ENCODE measurements around the gene ZFAND3.
"Not testable (repeated sequence)": the region's sequence is repeated elsewhere in the genome, so short reads cannot be mapped to it uniquely, and the experiment has no call there.

The ZFAND3 gene

GRCh38 chr6:38016824-38017223, 197.3 kb downstream of the ZFAND3 start:
- DNase-seq = no peak

GRCh38 chr6:38018755-38019165, 199.2 kb downstream of the ZFAND3 start:
- no peak for DNase-seq

- no peak for DNase-seq
Measured at GRCh38 chr6:38020593-38020992, 201.1 kb downstream of the ZFAND3 start.

- no peak for DNase-seq
Measured at GRCh38 chr6:38021029-38021428, 201.5 kb downstream of the ZFAND3 start.

GRCh38 chr6:38021571-38021970, 202.0 kb downstream of the ZFAND3 start:
- no peak for DNase-seq

GRCh38 chr6:38022688-38023087, 203.2 kb downstream of the ZFAND3 start:
- no peak for DNase-seq

- no peak for DNase-seq
Measured at GRCh38 chr6:38024908-38025307, 205.4 kb downstream of the ZFAND3 start.

- DNase-seq = no peak
Measured at GRCh38 chr6:38025451-38025850, 205.9 kb downstream of the ZFAND3 start.

GRCh38 chr6:38027685-38028373, 208.3 kb downstream of the ZFAND3 start:
- DNase-seq = no peak

- no peak for DNase-seq
Measured at GRCh38 chr6:38030380-38030779, 210.9 kb downstream of the ZFAND3 start.

- DNase-seq = no peak
Measured at GRCh38 chr6:38032797-38033196, 213.3 kb downstream of the ZFAND3 start.

- DNase-seq = no peak
Measured at GRCh38 chr6:38033442-38033982, 214.0 kb downstream of the ZFAND3 start.

GRCh38 chr6:38034274-38034914, 214.9 kb downstream of the ZFAND3 start:
- DNase-seq = peak; percentile 6

GRCh38 chr6:38035478-38035877, 216.0 kb downstream of the ZFAND3 start:
- no peak for DNase-seq

- DNase-seq = no peak
Measured at GRCh38 chr6:38039502-38039901, 220.0 kb downstream of the ZFAND3 start.

- DNase-seq = no peak
Measured at GRCh38 chr6:38040254-38040653, 220.7 kb downstream of the ZFAND3 start.

GRCh38 chr6:38043259-38043753, 223.8 kb downstream of the ZFAND3 start:
- no peak for DNase-seq

- DNase-seq = no peak
Measured at GRCh38 chr6:38045701-38046305, 226.3 kb downstream of the ZFAND3 start.

- no peak for DNase-seq
Measured at GRCh38 chr6:38047562-38047961, 228.0 kb downstream of the ZFAND3 start.

GRCh38 chr6:38049861-38050397, 230.4 kb downstream of the ZFAND3 start:
- not testable (repeated sequence) for DNase-seq

GRCh38 chr6:38051819-38052434, 232.4 kb downstream of the ZFAND3 start:
- DNase-seq = no peak

- no peak for DNase-seq
Measured at GRCh38 chr6:38054527-38055202, 235.1 kb downstream of the ZFAND3 start.
